K562 (cell line): Measurements from ENCODE around the gene CPT1A. TPM values are rescaled to one million over a fixed set of nuclear protein-coding genes. Genes with fewer than 3 reads are reported as not detected.

Experiments
- CREBBP ChIP-seq: IDR thresholded peaks from one replicate; pipeline ENCODE4 v1.6.1; 2012; ENCODE audit warnings: low read depth, mild to moderate bottlenecking, control low read depth, inconsistent platforms, low read length
- DDX20 ChIP-seq: fragments of 450-650 bp; IDR thresholded peaks from 2 replicates; pipeline ENCODE4 v1.6.1; 2016; ENCODE audit warnings: missing genetic modification characterization, low read depth, mild to moderate bottlenecking, missing compliant biosample characterization, moderate library complexity
- FOXJ3 ChIP-seq: sonication (generic); formaldehyde crosslinking; IDR thresholded peaks from 2 replicates; pipeline ENCODE4 v1.4.0; 2020; ENCODE audit warnings: mild to moderate bottlenecking, missing genetic modification reagents
- GATAD2A ChIP-seq: fragments of 450-650 bp; IDR thresholded peaks from 2 replicates; pipeline ENCODE4 v1.6.1; 2017
- HLTF ChIP-seq: fragments of 450-650 bp; IDR thresholded peaks from 2 replicates; pipeline ENCODE4 v1.6.1; 2016
- JUND ChIP-seq, 2 experiments: IDR thresholded peaks; 2 replicates in 1 of 2; 3 replicates in 1 of 2; pipeline ENCODE4 v1.6.1; 2011; ENCODE audit warnings: borderline replicate concordance in 2 of 2, low read depth in 2 of 2, low read length in 2 of 2, improper control_type of control experiment in 1 of 2, missing biosample characterization in 1 of 2, missing genetic modification characterization in 1 of 2, missing genetic modification reagents in 1 of 2
- MAFK ChIP-seq: IDR thresholded peaks from 2 replicates; pipeline ENCODE4 v1.6.1; 2011; ENCODE audit warnings: low read length, improper control_type of control experiment
- MBD2 ChIP-seq: sonication (generic); IDR thresholded peaks from 2 replicates; pipeline ENCODE4 v1.6.1; 2016; ENCODE audit warnings: low read depth, borderline replicate concordance
- PML ChIP-seq: IDR thresholded peaks from 2 replicates; pipeline ENCODE4 v1.6.1; 2012; ENCODE audit warnings: low read length, inconsistent platforms
- POLR2AphosphoS2 ChIP-seq: IDR thresholded peaks from 2 replicates; pipeline ENCODE4 v1.6.1; 2012; ENCODE audit warnings: low read length, improper control_type of control experiment
- PRPF4 ChIP-seq: fragments of 200-400 bp; formaldehyde crosslinking; IDR thresholded peaks from one replicate; pipeline ENCODE4 v1.6.1; 2017; ENCODE audit warnings: low read length, low read depth, mild to moderate bottlenecking; ENCODE audit not compliant: insufficient read depth, poor library complexity, severe bottlenecking
- RFX1 ChIP-seq: fragments of 450-650 bp; IDR thresholded peaks from 2 replicates; pipeline ENCODE4 v1.6.1; 2016; ENCODE audit warnings: mild to moderate bottlenecking, moderate library complexity
- SIN3A ChIP-seq, 2 experiments: fragments of 150-350 bp in 1 of 2; IDR thresholded peaks; 2 replicates each; pipeline ENCODE4 v1.6.1; 2011 to 2016; ENCODE audit warnings: borderline replicate concordance in 2 of 2, low read depth in 2 of 2, low read length in 2 of 2, mild to moderate bottlenecking in 2 of 2, moderate library complexity in 2 of 2; ENCODE audit not compliant: control insufficient read depth in 1 of 2
- SIN3B ChIP-seq: fragments of 450-650 bp; IDR thresholded peaks from 2 replicates; pipeline ENCODE4 v1.6.1; 2017; ENCODE audit warnings: low read depth, mild to moderate bottlenecking, moderate library complexity
- TAF9B ChIP-seq: fragments of 450-650 bp; IDR thresholded peaks from 2 replicates; pipeline ENCODE4 v1.6.1; 2018; ENCODE audit warnings: mild to moderate bottlenecking; ENCODE audit not compliant: partially characterized antibody
- TEAD2 ChIP-seq: fragments of 450-650 bp; IDR thresholded peaks from 2 replicates; pipeline ENCODE4 v1.6.1; 2016; ENCODE audit warnings: missing genetic modification characterization, control low read depth, missing compliant biosample characterization
- ZNF143 ChIP-seq: sonication (generic); formaldehyde crosslinking; IDR thresholded peaks from 2 replicates; pipeline ENCODE4 v1.9.0; 2022; ENCODE audit warnings: mild to moderate bottlenecking, missing genetic modification reagents
- ZNF282 ChIP-seq: sonication (generic); formaldehyde crosslinking; IDR thresholded peaks from 2 replicates; pipeline ENCODE4 v1.8.1; 2023; ENCODE audit warnings: missing genetic modification reagents
- ZNF408 ChIP-seq: fragments of 250-450 bp; sonication (Bioruptor Pico); IDR thresholded peaks from 2 replicates; pipeline ENCODE4 v1.4.0; 2020; ENCODE audit warnings: low read depth, mild to moderate bottlenecking, moderate library complexity
- polyA plus RNA-seq, 8 experiments: library from polyadenylated mRNA; depleted of rRNA in 4 of 8; stranded (reverse) in 5 of 8; unstranded in 3 of 8; fragments of >200 nt; fragmentation: Nextera tagmentation in 2 of 8; fragmentation: Illumina TruSeq in 1 of 8; extraction: Ambion mirVana in 2 of 8; extraction: Trizol in 1 of 8; gene quantifications; 2 replicates each; pipeline versions ENCODE4 v1.2.1 to v1.2.3, GENCODE V29; 2011 to 2014; ENCODE audit warnings: inconsistent platforms in 1 of 8, missing spikeins in 1 of 8
- total RNA-seq, 7 experiments: library from RNA; depleted of rRNA in 6 of 7; stranded (reverse); fragments of >200 nt in 6 of 7; fragmentation: Illumina TruSeq in 2 of 7; extraction: Trizol in 2 of 7; gene quantifications; 2 replicates each; pipeline versions ENCODE4 v1.2.1 to v1.2.3, GENCODE V29; 2011 to 2021; ENCODE audit warnings: low replicate concordance in 1 of 7
- TF ChIP-seq, protein P1 (sequence below): sonication (generic); formaldehyde crosslinking; IDR thresholded peaks from 2 replicates; pipeline ENCODE4 v1.8.0; 2022; ENCODE audit warnings: mild to moderate bottlenecking, missing genetic modification reagents
- TF ChIP-seq, protein P2 (sequence below), 2 experiments: fragments of 450-650 bp; conservative IDR thresholded peaks; 2 replicates each; pipeline ENCODE4 v1.6.1; 2017; ENCODE audit warnings: mild to moderate bottlenecking in 2 of 2, moderate library complexity in 2 of 2

CPT1A gene
- total and polyA plus RNA-seq, 9 of the 15 experiments (the other 6 are each of a cell fraction or from before 2014, with no cell fraction given): 2.6 to 29.1 (median 12.3) TPM

DNA sequence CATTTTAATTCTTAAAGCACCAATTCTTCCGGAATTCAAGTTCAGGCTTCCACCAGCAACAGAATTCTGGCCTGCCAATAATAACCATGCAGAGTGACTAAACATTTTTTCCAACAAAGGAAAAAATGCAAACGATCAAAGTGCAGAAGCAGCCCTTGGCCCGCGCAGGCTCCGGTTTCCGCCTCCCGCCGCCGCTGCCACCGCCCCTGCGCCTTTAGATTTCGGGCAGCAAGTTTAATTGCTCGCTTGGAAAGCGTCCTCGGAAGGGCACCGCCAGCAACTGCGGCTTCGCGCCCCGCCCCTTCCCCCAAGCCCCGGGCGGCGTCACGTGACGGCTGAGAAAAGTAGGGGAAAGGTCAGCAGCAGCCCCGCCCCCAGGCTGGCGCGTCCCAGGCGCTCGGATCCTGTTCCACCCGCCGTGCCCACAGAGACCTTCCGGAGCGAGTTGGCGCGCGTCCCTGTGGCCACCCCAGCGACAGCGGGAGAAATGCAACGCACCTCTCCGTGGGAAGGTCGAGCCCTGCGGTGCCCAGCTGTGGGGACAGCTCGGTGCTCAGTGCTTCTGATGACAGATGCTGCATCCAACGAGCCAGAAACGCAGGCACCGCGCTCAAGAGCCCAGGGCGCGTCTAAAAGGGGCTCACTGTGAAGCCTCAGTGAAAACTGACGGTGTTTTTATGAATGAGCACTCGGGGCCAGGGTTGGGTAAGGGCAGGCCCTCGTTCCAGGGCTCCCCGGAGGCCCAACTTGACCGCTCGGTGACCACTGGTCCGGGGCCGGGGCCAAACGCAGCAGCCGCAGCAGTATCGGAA is 2.5 kb downstream of the CPT1A start (continued):
- TF ChIP-seq, protein P1, sequence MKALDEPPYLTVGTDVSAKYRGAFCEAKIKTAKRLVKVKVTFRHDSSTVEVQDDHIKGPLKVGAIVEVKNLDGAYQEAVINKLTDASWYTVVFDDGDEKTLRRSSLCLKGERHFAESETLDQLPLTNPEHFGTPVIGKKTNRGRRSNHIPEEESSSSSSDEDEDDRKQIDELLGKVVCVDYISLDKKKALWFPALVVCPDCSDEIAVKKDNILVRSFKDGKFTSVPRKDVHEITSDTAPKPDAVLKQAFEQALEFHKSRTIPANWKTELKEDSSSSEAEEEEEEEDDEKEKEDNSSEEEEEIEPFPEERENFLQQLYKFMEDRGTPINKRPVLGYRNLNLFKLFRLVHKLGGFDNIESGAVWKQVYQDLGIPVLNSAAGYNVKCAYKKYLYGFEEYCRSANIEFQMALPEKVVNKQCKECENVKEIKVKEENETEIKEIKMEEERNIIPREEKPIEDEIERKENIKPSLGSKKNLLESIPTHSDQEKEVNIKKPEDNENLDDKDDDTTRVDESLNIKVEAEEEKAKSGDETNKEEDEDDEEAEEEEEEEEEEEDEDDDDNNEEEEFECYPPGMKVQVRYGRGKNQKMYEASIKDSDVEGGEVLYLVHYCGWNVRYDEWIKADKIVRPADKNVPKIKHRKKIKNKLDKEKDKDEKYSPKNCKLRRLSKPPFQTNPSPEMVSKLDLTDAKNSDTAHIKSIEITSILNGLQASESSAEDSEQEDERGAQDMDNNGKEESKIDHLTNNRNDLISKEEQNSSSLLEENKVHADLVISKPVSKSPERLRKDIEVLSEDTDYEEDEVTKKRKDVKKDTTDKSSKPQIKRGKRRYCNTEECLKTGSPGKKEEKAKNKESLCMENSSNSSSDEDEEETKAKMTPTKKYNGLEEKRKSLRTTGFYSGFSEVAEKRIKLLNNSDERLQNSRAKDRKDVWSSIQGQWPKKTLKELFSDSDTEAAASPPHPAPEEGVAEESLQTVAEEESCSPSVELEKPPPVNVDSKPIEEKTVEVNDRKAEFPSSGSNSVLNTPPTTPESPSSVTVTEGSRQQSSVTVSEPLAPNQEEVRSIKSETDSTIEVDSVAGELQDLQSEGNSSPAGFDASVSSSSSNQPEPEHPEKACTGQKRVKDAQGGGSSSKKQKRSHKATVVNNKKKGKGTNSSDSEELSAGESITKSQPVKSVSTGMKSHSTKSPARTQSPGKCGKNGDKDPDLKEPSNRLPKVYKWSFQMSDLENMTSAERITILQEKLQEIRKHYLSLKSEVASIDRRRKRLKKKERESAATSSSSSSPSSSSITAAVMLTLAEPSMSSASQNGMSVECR (CRISPR knock-in tag): peak; percentile 78; the same call in 1 of the 2 replicates
- no peak for TF ChIP-seq FOXJ3 (CRISPR knock-in tag)
- no peak for TF ChIP-seq ZNF282
- no peak for TF ChIP-seq DDX20
- TF ChIP-seq SIN3B: no peak
- no peak for TF ChIP-seq ZNF408
- no peak for TF ChIP-seq ZNF143
- TF ChIP-seq TAF9B: no peak
- TF ChIP-seq PRPF4: no peak
- no peak; the same call in 1 of the 2 replicates for TF ChIP-seq MAFK
- peak; percentile 27 to 57; a peak in 1 of 4 replicates for TF ChIP-seq SIN3A (IDR thresholded peaks at IDR 0.05; ENCODE audit: borderline replicate concordance in 2 of 2, control insufficient read depth in 1 of 2, low read depth in 2 of 2, low read length in 2 of 2)
- peak; percentile 21; the same call in 1 of the 2 replicates for TF ChIP-seq JUND (IDR thresholded peaks at IDR 0.05; ENCODE audit: borderline replicate concordance, low read depth, low read length)
- TF ChIP-seq JUND (tag; IDR thresholded peaks at IDR 0.05; ENCODE audit: borderline replicate concordance, low read depth, low read length): no peak
- no peak for TF ChIP-seq GATAD2A
- TF ChIP-seq MBD2: peak; percentile 49
- TF ChIP-seq PML: no peak
- no peak for TF ChIP-seq CREBBP
- no peak for TF ChIP-seq HLTF
- TF ChIP-seq, protein P2, sequence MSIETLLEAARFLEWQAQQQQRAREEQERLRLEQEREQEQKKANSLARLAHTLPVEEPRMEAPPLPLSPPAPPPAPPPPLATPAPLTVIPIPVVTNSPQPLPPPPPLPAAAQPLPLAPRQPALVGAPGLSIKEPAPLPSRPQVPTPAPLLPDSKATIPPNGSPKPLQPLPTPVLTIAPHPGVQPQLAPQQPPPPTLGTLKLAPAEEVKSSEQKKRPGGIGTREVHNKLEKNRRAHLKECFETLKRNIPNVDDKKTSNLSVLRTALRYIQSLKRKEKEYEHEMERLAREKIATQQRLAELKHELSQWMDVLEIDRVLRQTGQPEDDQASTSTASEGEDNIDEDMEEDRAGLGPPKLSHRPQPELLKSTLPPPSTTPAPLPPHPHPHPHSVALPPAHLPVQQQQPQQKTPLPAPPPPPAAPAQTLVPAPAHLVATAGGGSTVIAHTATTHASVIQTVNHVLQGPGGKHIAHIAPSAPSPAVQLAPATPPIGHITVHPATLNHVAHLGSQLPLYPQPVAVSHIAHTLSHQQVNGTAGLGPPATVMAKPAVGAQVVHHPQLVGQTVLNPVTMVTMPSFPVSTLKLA (conservative IDR thresholded peaks at IDR 0.05): peak; percentile 47 to 81; a peak in 3 of 4 replicates
- TF ChIP-seq TEAD2 (tag): no peak
- no peak for TF ChIP-seq POLR2AphosphoS2
- no peak for TF ChIP-seq RFX1
